CD4-positive, alpha-beta T cell (primary cell): ENCODE results near the gene SAMD14. TPM values are rescaled to one million over a fixed set of nuclear protein-coding genes. Genes with fewer than 3 reads are reported as not detected.

Experiments
- ATAC-seq: fragments of 200-7000 bp; cut with Tn5 transposase; one replicate; pipeline ENCODE4 v1.10.0; 2022; ENCODE audit warnings: mild to moderate bottlenecking; ENCODE audit not compliant: poor library complexity
- CTCF ChIA-PET: fragments of 350-600 bp; sonication (Branson Sonifier 250); formaldehyde crosslinking; loops from one replicate; lab custom pipeline; 2021; ENCODE audit warnings: antibody characterized with exemption, inconsistent platforms; lab: Charles Lee
- POLR2A ChIA-PET: fragments of 350-600 bp; sonication (Branson Sonifier 250); formaldehyde crosslinking; loops from one replicate; lab custom pipeline; 2021; ENCODE audit warnings: antibody characterized with exemption, inconsistent platforms; lab: Charles Lee
- DNase-seq, 14 experiments: peaks; one replicate each; pipeline ENCODE4 v3.0.0-alpha.2; 2013 to 2020; ENCODE audit warnings: mixed read lengths in 2 of 14
- H3K27ac ChIP-seq, 2 donors: one replicate each; pipeline versions ENCODE4 v1.5.1 to v1.7.0; 2013; ENCODE audit warnings: low read length in 2 of 2, low read depth in 1 of 2, mild to moderate bottlenecking in 1 of 2
- H3K27me3 ChIP-seq, 2 experiments: 1 replicate in 1 of 2; 2 replicates in 1 of 2; pipeline versions ENCODE4 v1.6.1 to v1.7.0; 2013; ENCODE audit warnings: low read length in 2 of 2, control low read depth in 1 of 2, mild to moderate bottlenecking in 1 of 2, moderate library complexity in 1 of 2; ENCODE audit not compliant: insufficient read depth in 2 of 2, control insufficient read depth in 1 of 2
- H3K36me3 ChIP-seq: one replicate; pipeline ENCODE4 v1.6.1; 2013; ENCODE audit warnings: low read length, control low read depth; ENCODE audit not compliant: insufficient read depth
- H3K4me1 ChIP-seq: one replicate; pipeline ENCODE4 v1.6.1; 2013; ENCODE audit warnings: low read length, control low read depth; ENCODE audit not compliant: insufficient read depth
- H3K4me3 ChIP-seq: one replicate; pipeline ENCODE4 v1.5.1; 2013; ENCODE audit warnings: mild to moderate bottlenecking, low read length, moderate library complexity
- H3K9me3 ChIP-seq, 2 experiments: 1 replicate in 1 of 2; 2 replicates in 1 of 2; pipeline versions ENCODE4 v1.6.1 to v1.7.0; 2013; ENCODE audit warnings: low read length in 2 of 2, mild to moderate bottlenecking in 2 of 2, control low read depth in 1 of 2, moderate library complexity in 1 of 2; ENCODE audit not compliant: control insufficient read depth in 1 of 2, insufficient read depth in 1 of 2
- H3K27ac Mint-ChIP-seq: one replicate; pipeline ENCODE4 v1.8.0; 2020; ENCODE audit warnings: mixed read lengths
- H3K27me3 Mint-ChIP-seq: one replicate; pipeline ENCODE4 v1.8.0; 2021; ENCODE audit warnings: mixed read lengths
- H3K36me3 Mint-ChIP-seq: one replicate; pipeline ENCODE4 v1.8.0; 2021; ENCODE audit warnings: low read depth, mixed read lengths
- H3K4me1 Mint-ChIP-seq: one replicate; pipeline ENCODE4 v1.8.0; 2021; ENCODE audit warnings: low read depth, mixed read lengths
- H3K4me3 Mint-ChIP-seq: one replicate; pipeline ENCODE4 v1.8.0; 2020; ENCODE audit warnings: mild to moderate bottlenecking, mixed read lengths
- H3K9me3 Mint-ChIP-seq: one replicate; pipeline ENCODE4 v1.8.0; 2020; ENCODE audit warnings: mixed read lengths
- CTCF ChIP-seq: fragments of 200-600 bp; IDR thresholded peaks from one replicate; pipeline ENCODE4 v1.8.0; 2022; ENCODE audit warnings: antibody characterized with exemption, mild to moderate bottlenecking
- intact Hi-C, 2 experiments: fragments of 100-400 bp; cut with DNase I in 1 of 2; cut with micrococcal nuclease in 1 of 2; formaldehyde crosslinking; loops; one replicate each; pipeline versions ENCODE4 v1.15.1 to v1.9.0; 2023 to 2025; cut with DNase I, micrococcal nuclease
- total RNA-seq, 174 experiments: library from RNA in 2 of 174; stranded (reverse) in 2 of 174; gene quantifications; one replicate each; pipeline ENCODE4 v1.2.3 and lab custom pipeline; 2021 to 2026

SAMD14 gene
- total RNA-seq, 2 experiments from 2014 or later, result 0.33 to 0.53 TPM

- TF ChIP-seq CTCF, result no peak
- H3K4me1 Mint-ChIP-seq, result peaks cover 33% of the 10 kb centered on the region
- POLR2A ChIA-PET, result interaction anchor here (1.0 to 1.7 kb wide), 4 partner anchors 14 to 31 kb away, joined by 3 to 6 read pairs (median 4); no protein-coding TSS in a partner anchor
- intact Hi-C loops, result loop anchor here in 1 of 2 experiments (5.0 kb wide), 1 partner anchor 37 kb away; the partner anchor contains the start of gene SGCA
- Histone ChIP-seq H3K4me1 (peaks cover 35% of the 10 kb centered on the region), H3K4me3 (peak overlapping the region; percentile 57), H3K27me3 (peaks cover 10 to 13% of the 10 kb centered on the region in 2 experiments), H3K9me3 (no peaks in the 10 kb centered on the region), H3K36me3 (peaks cover 15% of the 10 kb centered on the region), H3K27ac (no peak overlapping the region)
- no peaks in the 10 kb centered on the region for H3K9me3 Mint-ChIP-seq
- H3K4me3 Mint-ChIP-seq, result peak overlapping the region; percentile 89
- ATAC-seq (peak; percentile 33), DNase-seq (peak in 3 of 14 experiments; percentile 7 to 48 (median 44))
- H3K27ac Mint-ChIP-seq, result peak overlapping the region; percentile 81
- CTCF ChIA-PET, result interaction anchor here (1.0 to 3.1 kb wide), 5 partner anchors 10 to 266 kb away, joined by 3 to 12 read pairs (median 3); partner anchors contain the start of gene LRRC59
- H3K27me3 Mint-ChIP-seq, result peaks cover 27% of the 10 kb centered on the region
- peaks cover 31% of the 10 kb centered on the region for H3K36me3 Mint-ChIP-seq
Observed at GRCh38 chr17:50130559-50131305, 772 bp upstream of the SAMD14 start.

GRCh38 chr17:50129353-50129727 lies 620 bp downstream of the SAMD14 start:
- H3K27me3 ChIP-seq, result peaks cover 10 to 13% of the 10 kb centered on the region in 2 experiments

More at GRCh38 chr17:50129353-50129727, 620 bp downstream of the SAMD14 start:
- DNase-seq (peak in 2 of 14 experiments; percentile 18 to 37), ATAC-seq (no peak)
- Histone ChIP-seq H3K4me3 (peak overlapping the region; percentile 10), H3K4me1 (peaks cover 35% of the 10 kb centered on the region), H3K36me3 (peaks cover 4% of the 10 kb centered on the region), H3K27ac (no peak overlapping the region), H3K9me3 (no peaks in the 10 kb centered on the region)
- POLR2A ChIA-PET, result interaction anchor here (1.7 kb wide), 1 partner anchor 12 kb away, joined by 6 read pairs; no protein-coding TSS in a partner anchor
- intact Hi-C loops, result no loop called here
- peak overlapping the region; percentile 80 for H3K4me3 Mint-ChIP-seq
- peak overlapping the region; percentile 58 for H3K27ac Mint-ChIP-seq
- peaks cover 20% of the 10 kb centered on the region for H3K36me3 Mint-ChIP-seq
- peaks cover 33% of the 10 kb centered on the region for H3K4me1 Mint-ChIP-seq
- H3K27me3 Mint-ChIP-seq, result peaks cover 27% of the 10 kb centered on the region
- no peak for TF ChIP-seq CTCF
- CTCF ChIA-PET, result interaction anchor here (0.7 to 3.1 kb wide), 3 partner anchors 11 to 35 kb away, joined by 3 to 10 read pairs (median 3); no protein-coding TSS in a partner anchor
- H3K9me3 Mint-ChIP-seq, result no peaks in the 10 kb centered on the region
